22Rv1 (cell line): ENCODE data around the gene DPEP3.

Source experiments
- ZFX ChIP-seq: fragments of 450-650 bp; IDR thresholded peaks from 2 replicates; pipeline ENCODE4 v1.6.1; 2017; ENCODE audit warnings: antibody characterized with exemption, borderline replicate concordance
- TF ChIP-seq, protein P1 (sequence below): fragments of 450-650 bp; IDR thresholded peaks from 2 replicates; pipeline ENCODE4 v1.5.1; 2017; ENCODE audit warnings: mild to moderate bottlenecking

DNA sequence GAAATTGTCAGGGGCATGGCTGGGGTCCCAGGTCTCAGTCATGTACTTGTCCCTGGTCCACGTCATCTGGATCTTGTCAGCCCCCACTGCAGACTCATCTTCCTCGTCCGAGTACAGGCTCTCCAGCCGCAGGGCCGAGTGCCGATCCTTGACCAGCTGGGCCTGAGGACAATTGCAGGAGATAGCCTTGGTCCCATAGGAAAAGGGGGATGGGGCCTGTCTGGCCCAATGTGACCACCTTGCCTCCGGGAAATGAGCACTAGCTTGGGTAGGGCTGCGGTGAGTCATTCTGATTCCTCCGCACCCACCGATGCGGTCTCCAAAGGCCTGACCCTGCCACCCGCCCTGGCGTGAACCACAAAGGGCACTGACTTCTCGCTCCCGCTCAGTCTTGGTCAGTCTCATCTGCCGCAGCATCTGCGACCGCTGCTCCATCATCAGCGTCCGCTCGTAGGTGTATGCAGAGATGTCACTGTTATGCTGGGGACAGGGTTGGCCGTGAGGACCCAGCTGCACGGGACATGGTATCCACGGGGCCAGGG, 34.8 kb downstream of the DPEP3 start:
- TF ChIP-seq, protein P1, sequence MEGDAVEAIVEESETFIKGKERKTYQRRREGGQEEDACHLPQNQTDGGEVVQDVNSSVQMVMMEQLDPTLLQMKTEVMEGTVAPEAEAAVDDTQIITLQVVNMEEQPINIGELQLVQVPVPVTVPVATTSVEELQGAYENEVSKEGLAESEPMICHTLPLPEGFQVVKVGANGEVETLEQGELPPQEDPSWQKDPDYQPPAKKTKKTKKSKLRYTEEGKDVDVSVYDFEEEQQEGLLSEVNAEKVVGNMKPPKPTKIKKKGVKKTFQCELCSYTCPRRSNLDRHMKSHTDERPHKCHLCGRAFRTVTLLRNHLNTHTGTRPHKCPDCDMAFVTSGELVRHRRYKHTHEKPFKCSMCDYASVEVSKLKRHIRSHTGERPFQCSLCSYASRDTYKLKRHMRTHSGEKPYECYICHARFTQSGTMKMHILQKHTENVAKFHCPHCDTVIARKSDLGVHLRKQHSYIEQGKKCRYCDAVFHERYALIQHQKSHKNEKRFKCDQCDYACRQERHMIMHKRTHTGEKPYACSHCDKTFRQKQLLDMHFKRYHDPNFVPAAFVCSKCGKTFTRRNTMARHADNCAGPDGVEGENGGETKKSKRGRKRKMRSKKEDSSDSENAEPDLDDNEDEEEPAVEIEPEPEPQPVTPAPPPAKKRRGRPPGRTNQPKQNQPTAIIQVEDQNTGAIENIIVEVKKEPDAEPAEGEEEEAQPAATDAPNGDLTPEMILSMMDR, result no peak
- no peak for TF ChIP-seq ZFX
